ENCODE measurements around the gene LCN2. TPM values are rescaled to one million over a fixed set of nuclear protein-coding genes. Genes with fewer than 3 reads are reported as not detected.

Gene LCN2
- total and polyA plus RNA-seq, 12 donors = 0.33 to 48.2 (median 1.2) TPM; not detected in 3

DNA sequence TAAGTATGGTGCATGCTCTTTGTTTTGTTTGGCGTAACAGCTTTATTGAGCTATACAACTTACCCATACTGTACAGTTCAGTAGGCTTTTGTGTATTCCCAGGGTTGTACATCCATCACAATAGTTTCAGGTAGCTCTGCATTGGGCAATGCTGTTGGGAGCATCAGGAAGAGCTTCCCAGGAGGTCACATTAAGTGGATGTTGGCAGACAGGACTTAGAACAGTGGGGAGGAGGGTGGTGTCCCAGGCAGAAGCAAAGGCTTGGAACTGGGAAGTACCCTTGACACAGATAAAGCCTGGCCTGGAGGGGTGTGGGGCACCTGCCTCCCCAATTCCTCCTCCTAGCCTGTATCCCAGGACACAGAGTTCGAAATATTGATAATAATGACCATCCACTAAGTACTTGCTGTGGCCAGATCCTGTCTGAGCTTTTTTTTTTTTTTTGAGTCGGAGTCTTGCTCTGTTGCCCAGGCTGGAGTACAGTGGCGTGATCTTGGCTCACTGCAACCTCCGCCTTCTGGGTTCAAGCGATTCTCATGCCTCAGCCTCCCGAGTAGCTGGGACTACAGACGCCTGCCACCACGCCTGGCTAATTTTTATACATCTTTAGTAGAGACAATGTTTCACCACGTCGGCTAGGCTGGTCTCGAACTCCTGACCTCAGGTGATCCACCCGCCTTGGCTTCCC, 12.1 kb downstream of the LCN2 start:
- peak in 4 of 7 donors; percentile 50 to 53 (median 50) for DNase-seq
- WGBS, 4 donors = 46 to 66% (median 58%) methylated on average over 13 of the region's 13 CpGs
- no peak for TF ChIP-seq POLR2A (IDR thresholded peaks at IDR 0.05)
- TF ChIP-seq CTCF (IDR thresholded peaks at IDR 0.05) = no peak
- H3K36me3 ChIP-seq (replicated peaks in 1 of 2) = peaks cover 0 to 22% of the 10 kb centered on the region in 2 donors
- intact Hi-C loops (cut with DNase I) = no loop called here
- H3K4me1 ChIP-seq (replicated peaks in 1 of 2) = peaks cover 27 to 41% of the 10 kb centered on the region in 2 donors
- no peaks in the 10 kb centered on the region for H3K9me3 ChIP-seq (replicated peaks in 1 of 3)
- no peaks in the 10 kb centered on the region for H3K27me3 ChIP-seq
- H3K4me3 ChIP-seq = peak overlapping the region in 1 of 4 donors; percentile 58
- H3K27ac ChIP-seq = peak overlapping the region; percentile 10 to 81 (median 79)

GRCh38 chr9:128162215-128163026, 13.2 kb downstream of the LCN2 start:
- TF ChIP-seq POLR2A (IDR thresholded peaks at IDR 0.05) (peak in 1 of 2 donors; percentile 60), CTCF (IDR thresholded peaks at IDR 0.05) (no peak)
- H3K27me3 ChIP-seq = no peaks in the 10 kb centered on the region
- peak overlapping the region in 1 of 4 donors; percentile 11 for H3K4me3 ChIP-seq
- peaks cover 27 to 41% of the 10 kb centered on the region in 2 donors for H3K4me1 ChIP-seq (replicated peaks in 1 of 2)
- peaks cover 0 to 33% of the 10 kb centered on the region in 2 donors for H3K36me3 ChIP-seq (replicated peaks in 1 of 2)
- 40 to 52% (median 51%) methylated on average over 8 to 10 of the region's 10 CpGs for WGBS, 4 donors
- H3K9me3 ChIP-seq (replicated peaks in 1 of 3) = no peaks in the 10 kb centered on the region
- peak overlapping the region in 4 of 5 donors; percentile 39 to 81 (median 79) for H3K27ac ChIP-seq
- DNase-seq = peak; percentile 91 to 97 (median 96)
- intact Hi-C loops (cut with DNase I) = no loop called here

DNA sequence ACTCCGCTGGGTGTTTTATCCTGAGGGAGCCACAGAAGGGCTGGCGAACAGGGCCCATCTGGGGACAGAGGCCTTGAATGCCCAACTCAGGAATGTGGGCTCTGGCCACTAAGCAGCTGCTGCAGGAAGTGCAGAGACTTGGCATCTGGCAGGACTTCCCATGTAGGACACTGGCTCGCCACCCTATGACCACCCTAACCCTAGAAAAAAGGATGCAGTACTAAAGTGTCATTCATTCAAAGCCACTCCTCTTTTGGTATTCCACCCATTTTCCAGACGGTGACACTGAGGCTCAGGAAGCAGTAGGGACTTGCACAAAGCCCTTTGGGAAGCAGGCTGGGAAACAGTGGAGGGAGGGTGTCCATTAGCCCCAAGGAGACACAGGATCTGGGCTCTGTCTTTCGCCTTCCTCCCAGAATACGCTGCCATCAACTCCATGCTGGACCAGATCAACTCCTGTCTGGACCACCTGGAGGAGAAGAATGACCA, 13.8 kb downstream of the LCN2 start:
- Histone ChIP-seq H3K36me3 (replicated peaks in 1 of 2) (peaks cover 0 to 39% of the 10 kb centered on the region in 2 donors), H3K27me3 (no peaks in the 10 kb centered on the region), H3K27ac (peak overlapping the region in 4 of 5 donors; percentile 39 to 81 (median 79)), H3K4me3 (no peak overlapping the region), H3K4me1 (replicated peaks in 1 of 2) (peaks cover 27 to 41% of the 10 kb centered on the region in 2 donors), H3K9me3 (replicated peaks in 1 of 3) (no peaks in the 10 kb centered on the region)
- no peak for TF ChIP-seq CTCF (IDR thresholded peaks at IDR 0.05)
- WGBS, 4 donors = 69 to 76% (median 73%) methylated on average over 5 to 6 of the region's 6 CpGs
- intact Hi-C loops (cut with DNase I) = no loop called here
- DNase-seq = peak in 2 of 7 donors; percentile 51 to 60

Data from adrenal gland (tissue), 12 donors.